Glomerular visceral epithelial cell (primary cell): Measurements from ENCODE around the gene ELMO1.

Experiments used
- DNase-seq: peaks from one replicate; pipeline ENCODE4 v3.0.0-alpha.2; 2016; ENCODE audit errors: extremely low spot score

ELMO1 gene

GRCh38 chr7:37408291-37409228, 40.1 kb downstream of the ELMO1 start:
- no peak for DNase-seq

GRCh38 chr7:37405603-37406122, 43.0 kb downstream of the ELMO1 start:
- DNase-seq, result no peak

GRCh38 chr7:37405128-37405527, 43.5 kb downstream of the ELMO1 start:
- no peak for DNase-seq

GRCh38 chr7:37399876-37400421, 48.7 kb downstream of the ELMO1 start:
- DNase-seq, result no peak

GRCh38 chr7:37398403-37398802, 50.3 kb downstream of the ELMO1 start:
- DNase-seq, result no peak

GRCh38 chr7:37395618-37396259, 52.9 kb downstream of the ELMO1 start:
- DNase-seq, result no peak

GRCh38 chr7:37394158-37394557, 54.5 kb downstream of the ELMO1 start:
- DNase-seq, result no peak

- no peak for DNase-seq
Measured at GRCh38 chr7:37393476-37393875, 55.2 kb downstream of the ELMO1 start.

- DNase-seq, result no peak
Measured at GRCh38 chr7:37392673-37393017, 56.0 kb downstream of the ELMO1 start.

- DNase-seq, result no peak
Measured at GRCh38 chr7:37391791-37392672, 56.6 kb downstream of the ELMO1 start.

GRCh38 chr7:37390114-37390513, 58.5 kb downstream of the ELMO1 start:
- DNase-seq, result no peak

GRCh38 chr7:37388811-37389210, 59.9 kb downstream of the ELMO1 start:
- DNase-seq, result no peak

GRCh38 chr7:37385787-37386186, 62.9 kb downstream of the ELMO1 start:
- no peak for DNase-seq

GRCh38 chr7:37382546-37383088, 66.0 kb downstream of the ELMO1 start:
- no peak for DNase-seq

- no peak for DNase-seq
Measured at GRCh38 chr7:37380831-37381230, 67.8 kb downstream of the ELMO1 start.

GRCh38 chr7:37379546-37380277, 69.0 kb downstream of the ELMO1 start:
- DNase-seq, result no peak

- no peak for DNase-seq
Measured at GRCh38 chr7:37377231-37377630, 71.4 kb downstream of the ELMO1 start.

- no peak for DNase-seq
Measured at GRCh38 chr7:37376386-37376785, 72.3 kb downstream of the ELMO1 start.

GRCh38 chr7:37372750-37373149, 75.9 kb downstream of the ELMO1 start:
- no peak for DNase-seq

- no peak for DNase-seq
Measured at GRCh38 chr7:37371755-37372154, 76.9 kb downstream of the ELMO1 start.

GRCh38 chr7:37369906-37370305, 78.8 kb downstream of the ELMO1 start:
- DNase-seq, result no peak
